ENCODE results near the gene TMEM119. TPM values are rescaled to one million over a fixed set of nuclear protein-coding genes. Genes with fewer than 3 reads are reported as not detected.

The TMEM119 gene
- polyA plus RNA-seq, 3 donors from 2014 or later = 0.47 TPM; not detected in 2

- peaks cover 15 to 46% (median 28%) of the 10 kb centered on the region in 3 donors for H3K36me3 Mint-ChIP-seq
- H3K4me1 Mint-ChIP-seq = peaks cover 76 to 82% of the 10 kb centered on the region in 2 donors
- H3K27me3 Mint-ChIP-seq (ENCODE audit: low read depth in 3 of 3) = peaks cover 4 to 10% (median 5%) of the 10 kb centered on the region in 3 donors
- DNase-seq = peak; percentile 73 to 75 (median 75)
- H3K9me3 Mint-ChIP-seq = peaks cover 0 to 3% (median 0%) of the 10 kb centered on the region in 6 donors
- H3K27ac Mint-ChIP-seq = peak overlapping the region; percentile 88 to 98 (median 95)
- peak overlapping the region; percentile 15 to 64 (median 50) for H3K4me3 Mint-ChIP-seq
These were observed 20.4 kb upstream of the TMEM119 start for GRCh38 chr12:108618079-108618952.

GRCh38 chr12:108616941-108617858, 19.3 kb upstream of the TMEM119 start:
- Mint-ChIP-seq H3K36me3 (peaks cover 10 to 41% (median 23%) of the 10 kb centered on the region in 3 donors), H3K4me3 (peak overlapping the region; percentile 16 to 77 (median 63)), H3K27me3 (ENCODE audit: low read depth in 3 of 3) (peaks cover 4 to 6% (median 5%) of the 10 kb centered on the region in 3 donors), H3K27ac (peak overlapping the region; percentile 91 to 98 (median 94)), H3K4me1 (peaks cover 73 to 76% of the 10 kb centered on the region in 2 donors), H3K9me3 (peaks cover 0 to 3% (median 0%) of the 10 kb centered on the region in 6 donors)
- peak; percentile 68 to 75 (median 70) for DNase-seq

DNA sequence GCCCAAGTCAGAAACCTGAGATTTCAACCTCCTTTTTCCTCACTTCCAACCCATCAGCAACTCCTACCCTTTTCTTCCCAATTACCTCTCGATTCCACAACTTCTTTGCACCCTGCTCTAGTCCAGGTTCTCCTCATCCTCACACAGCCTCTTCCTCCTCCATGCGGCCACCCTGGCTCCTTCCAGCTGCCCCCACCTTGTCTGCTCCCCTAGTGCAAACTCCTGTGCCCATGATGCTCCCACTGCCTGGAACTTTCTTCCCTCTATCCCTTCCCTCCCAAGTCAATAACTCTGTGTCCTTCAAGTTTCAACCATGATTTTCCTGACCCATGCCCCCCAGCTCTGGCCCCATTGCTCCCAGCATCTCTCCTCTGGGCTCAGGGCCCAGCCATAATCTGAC, 18.5 kb upstream of the TMEM119 start:
- H3K27me3 Mint-ChIP-seq (ENCODE audit: low read depth in 3 of 3) = peaks cover 4 to 7% (median 6%) of the 10 kb centered on the region in 3 donors
- H3K4me1 Mint-ChIP-seq = peaks cover 69 to 76% of the 10 kb centered on the region in 2 donors
- H3K4me3 Mint-ChIP-seq = peak overlapping the region in 4 of 5 donors; percentile 7 to 77 (median 56)
- peak overlapping the region; percentile 91 to 98 (median 94) for H3K27ac Mint-ChIP-seq
- peaks cover 0 to 3% (median 0%) of the 10 kb centered on the region in 6 donors for H3K9me3 Mint-ChIP-seq
- H3K36me3 Mint-ChIP-seq = peaks cover 8 to 34% (median 20%) of the 10 kb centered on the region in 3 donors
- DNase-seq = no peak

- no peak for DNase-seq
- Mint-ChIP-seq H3K27ac (peak overlapping the region; percentile 91 to 98 (median 94)), H3K9me3 (peaks cover 0 to 3% (median 0%) of the 10 kb centered on the region in 6 donors), H3K4me1 (peaks cover 65 to 73% of the 10 kb centered on the region in 2 donors), H3K4me3 (peak overlapping the region in 1 of 5 donors; percentile 77), H3K27me3 (ENCODE audit: low read depth in 3 of 3) (peaks cover 4 to 7% (median 5%) of the 10 kb centered on the region in 3 donors), H3K36me3 (peaks cover 4 to 30% (median 20%) of the 10 kb centered on the region in 3 donors)
These were observed 18.0 kb upstream of the TMEM119 start for GRCh38 chr12:108615918-108616317.

GRCh38 chr12:108614639-108615038, 16.8 kb upstream of the TMEM119 start:
- peaks cover 3 to 8% (median 5%) of the 10 kb centered on the region in 3 donors for H3K27me3 Mint-ChIP-seq (ENCODE audit: low read depth in 3 of 3)

GRCh38 chr12:108614041-108614440, 16.2 kb upstream of the TMEM119 start:
- Mint-ChIP-seq H3K9me3 (peaks cover 0 to 3% (median 0%) of the 10 kb centered on the region in 6 donors), H3K27ac (peak overlapping the region in 5 of 6 donors; percentile 8 to 85 (median 69)), H3K4me3 (no peak overlapping the region), H3K36me3 (peaks cover 4 to 17% (median 12%) of the 10 kb centered on the region in 3 donors), H3K27me3 (ENCODE audit: low read depth in 3 of 3) (peaks cover 2 to 8% (median 5%) of the 10 kb centered on the region in 3 donors), H3K4me1 (peaks cover 48 to 54% of the 10 kb centered on the region in 2 donors)
- no peak for DNase-seq

More at GRCh38 chr12:108614639-108615038, 16.8 kb upstream of the TMEM119 start:
- peaks cover 4 to 19% (median 12%) of the 10 kb centered on the region in 3 donors for H3K36me3 Mint-ChIP-seq
- H3K4me1 Mint-ChIP-seq = peaks cover 54 to 60% of the 10 kb centered on the region in 2 donors
- no peak overlapping the region for H3K4me3 Mint-ChIP-seq
- H3K9me3 Mint-ChIP-seq = peaks cover 0 to 3% (median 0%) of the 10 kb centered on the region in 6 donors
- no peak for DNase-seq
- peak overlapping the region in 5 of 6 donors; percentile 8 to 85 (median 69) for H3K27ac Mint-ChIP-seq

- no peak overlapping the region for H3K4me3 Mint-ChIP-seq
- H3K27me3 Mint-ChIP-seq (ENCODE audit: low read depth in 3 of 3) = peaks cover 2 to 8% (median 5%) of the 10 kb centered on the region in 3 donors
- H3K27ac Mint-ChIP-seq = peak overlapping the region in 1 of 6 donors; percentile 57
- H3K36me3 Mint-ChIP-seq = peaks cover 4 to 16% (median 12%) of the 10 kb centered on the region in 3 donors
- H3K9me3 Mint-ChIP-seq = peaks cover 0 to 3% (median 0%) of the 10 kb centered on the region in 6 donors
- H3K4me1 Mint-ChIP-seq = peaks cover 46 to 50% of the 10 kb centered on the region in 2 donors
- no peak for DNase-seq
These were observed 15.7 kb upstream of the TMEM119 start for GRCh38 chr12:108613548-108613947.

GRCh38 chr12:108612788-108613282, 15.0 kb upstream of the TMEM119 start:
- DNase-seq = no peak
- Mint-ChIP-seq H3K36me3 (peaks cover 4 to 12% (median 11%) of the 10 kb centered on the region in 3 donors), H3K27ac (peak overlapping the region in 2 of 6 donors; percentile 22 to 38), H3K27me3 (ENCODE audit: low read depth in 3 of 3) (peaks cover 2 to 8% (median 3%) of the 10 kb centered on the region in 3 donors), H3K4me1 (peaks cover 38 to 42% of the 10 kb centered on the region in 2 donors), H3K4me3 (no peak overlapping the region), H3K9me3 (peaks cover 0 to 3% (median 0%) of the 10 kb centered on the region in 6 donors)

DNA sequence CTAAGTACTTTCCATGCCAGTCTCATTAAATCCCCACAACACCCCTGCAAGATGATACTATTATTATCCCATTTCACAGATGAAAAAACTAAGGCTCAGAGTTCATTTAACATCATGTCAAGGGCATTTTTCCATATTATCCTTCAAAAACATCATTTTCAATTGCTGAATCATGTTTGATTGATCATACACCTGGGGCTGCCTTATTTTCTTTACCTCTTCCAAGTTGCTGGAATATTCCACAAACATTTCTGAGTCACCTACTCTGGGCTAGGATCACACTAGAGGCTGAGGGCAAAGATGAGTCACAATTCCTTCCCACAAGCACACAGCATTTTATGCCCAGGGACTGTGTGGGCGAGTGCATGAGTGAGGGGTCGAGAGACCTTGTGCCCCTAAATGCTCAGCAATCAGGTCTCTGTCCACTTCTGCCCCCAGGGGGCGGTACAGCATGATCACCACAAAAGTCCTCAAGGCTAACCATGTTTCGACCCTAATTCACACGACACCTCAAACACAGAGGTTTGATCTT, 14.1 kb upstream of the TMEM119 start:
- Mint-ChIP-seq H3K4me1 (peaks cover 30 to 34% of the 10 kb centered on the region in 2 donors), H3K4me3 (no peak overlapping the region), H3K9me3 (peaks cover 0 to 3% (median 0%) of the 10 kb centered on the region in 6 donors), H3K36me3 (peaks cover 4 to 11% (median 9%) of the 10 kb centered on the region in 3 donors), H3K27ac (peak overlapping the region in 4 of 6 donors; percentile 18 to 58 (median 47)), H3K27me3 (ENCODE audit: low read depth in 3 of 3) (peaks cover under 1 to 4% (median 3%) of the 10 kb centered on the region in 3 donors)
- DNase-seq = peak; percentile 59 to 65 (median 64)

DNA sequence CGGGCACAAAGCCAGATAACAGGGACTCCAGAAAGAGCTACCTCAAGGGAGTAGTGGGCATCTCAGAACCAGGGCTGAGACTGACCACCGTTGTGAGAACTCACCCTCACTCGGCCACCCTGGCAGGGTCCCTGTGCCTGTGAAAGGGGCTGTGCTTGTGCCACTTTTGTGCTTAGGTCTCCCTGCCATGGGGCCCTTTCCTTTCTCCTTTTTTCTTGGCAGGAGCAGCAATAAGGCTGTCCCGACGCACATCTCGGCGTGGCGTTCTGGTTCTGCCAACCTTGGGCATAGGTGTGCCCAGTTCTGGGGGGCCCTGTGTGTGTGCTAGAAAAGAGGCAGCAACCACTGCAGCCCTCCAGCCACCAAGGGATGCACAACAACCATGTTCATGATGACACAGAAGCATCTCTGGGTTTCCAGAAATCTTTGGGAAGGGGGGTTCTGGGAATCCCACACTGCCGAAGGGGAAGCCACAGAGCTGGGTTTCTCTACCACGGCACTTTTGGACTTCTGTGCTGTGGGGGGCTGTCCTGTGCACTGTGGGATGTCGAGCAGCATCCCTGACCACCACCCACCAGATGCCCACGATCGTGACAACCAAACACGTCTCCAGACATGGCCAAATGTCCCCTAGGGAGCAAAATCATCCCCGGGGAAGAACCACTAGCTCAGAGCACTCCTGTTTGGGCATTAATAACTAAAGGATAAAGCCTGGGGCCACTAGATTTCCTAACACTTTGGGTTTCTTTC, 13.1 kb upstream of the TMEM119 start:
- no peak for DNase-seq
- Mint-ChIP-seq H3K9me3 (no peaks in the 10 kb centered on the region), H3K4me1 (peaks cover 23 to 24% of the 10 kb centered on the region in 2 donors), H3K27ac (peak overlapping the region in 1 of 6 donors; percentile 38), H3K36me3 (peaks cover 0 to 4% (median under 1%) of the 10 kb centered on the region in 3 donors), H3K27me3 (ENCODE audit: low read depth in 3 of 3) (peaks cover 0 to 7% (median 0%) of the 10 kb centered on the region in 3 donors), H3K4me3 (no peak overlapping the region)

GRCh38 chr12:108610336-108610815, 12.5 kb upstream of the TMEM119 start:
- no peaks in the 10 kb centered on the region for H3K36me3 Mint-ChIP-seq
- peaks cover 0 to 11% (median 5%) of the 10 kb centered on the region in 3 donors for H3K27me3 Mint-ChIP-seq (ENCODE audit: low read depth in 3 of 3)
- H3K4me3 Mint-ChIP-seq = no peak overlapping the region
- H3K27ac Mint-ChIP-seq = no peak overlapping the region
- DNase-seq = no peak
- H3K9me3 Mint-ChIP-seq = no peaks in the 10 kb centered on the region
- peaks cover 18 to 19% of the 10 kb centered on the region in 2 donors for H3K4me1 Mint-ChIP-seq

All from immature natural killer cell (primary cell).